GM12873 (cell line): ENCODE measurements around the gene SRSF4.

ENCODE experiments used
- TF ChIP-seq, protein P1 (sequence below): IDR thresholded peaks from 2 replicates; pipeline ENCODE4 v1.5.1; 2012; ENCODE audit warnings: low read depth, mild to moderate bottlenecking, moderate library complexity, low read length, control low read depth; ENCODE audit not compliant: insufficient read depth; ENCODE audit errors: missing control alignments

Gene SRSF4

GRCh38 chr1:29113413-29114117 is 68.1 kb downstream of the SRSF4 start:
- TF ChIP-seq, protein P1, sequence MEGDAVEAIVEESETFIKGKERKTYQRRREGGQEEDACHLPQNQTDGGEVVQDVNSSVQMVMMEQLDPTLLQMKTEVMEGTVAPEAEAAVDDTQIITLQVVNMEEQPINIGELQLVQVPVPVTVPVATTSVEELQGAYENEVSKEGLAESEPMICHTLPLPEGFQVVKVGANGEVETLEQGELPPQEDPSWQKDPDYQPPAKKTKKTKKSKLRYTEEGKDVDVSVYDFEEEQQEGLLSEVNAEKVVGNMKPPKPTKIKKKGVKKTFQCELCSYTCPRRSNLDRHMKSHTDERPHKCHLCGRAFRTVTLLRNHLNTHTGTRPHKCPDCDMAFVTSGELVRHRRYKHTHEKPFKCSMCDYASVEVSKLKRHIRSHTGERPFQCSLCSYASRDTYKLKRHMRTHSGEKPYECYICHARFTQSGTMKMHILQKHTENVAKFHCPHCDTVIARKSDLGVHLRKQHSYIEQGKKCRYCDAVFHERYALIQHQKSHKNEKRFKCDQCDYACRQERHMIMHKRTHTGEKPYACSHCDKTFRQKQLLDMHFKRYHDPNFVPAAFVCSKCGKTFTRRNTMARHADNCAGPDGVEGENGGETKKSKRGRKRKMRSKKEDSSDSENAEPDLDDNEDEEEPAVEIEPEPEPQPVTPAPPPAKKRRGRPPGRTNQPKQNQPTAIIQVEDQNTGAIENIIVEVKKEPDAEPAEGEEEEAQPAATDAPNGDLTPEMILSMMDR, result no peak

GRCh38 chr1:29112705-29113412 is 68.8 kb downstream of the SRSF4 start:
- TF ChIP-seq, protein P1, result no peak

DNA sequence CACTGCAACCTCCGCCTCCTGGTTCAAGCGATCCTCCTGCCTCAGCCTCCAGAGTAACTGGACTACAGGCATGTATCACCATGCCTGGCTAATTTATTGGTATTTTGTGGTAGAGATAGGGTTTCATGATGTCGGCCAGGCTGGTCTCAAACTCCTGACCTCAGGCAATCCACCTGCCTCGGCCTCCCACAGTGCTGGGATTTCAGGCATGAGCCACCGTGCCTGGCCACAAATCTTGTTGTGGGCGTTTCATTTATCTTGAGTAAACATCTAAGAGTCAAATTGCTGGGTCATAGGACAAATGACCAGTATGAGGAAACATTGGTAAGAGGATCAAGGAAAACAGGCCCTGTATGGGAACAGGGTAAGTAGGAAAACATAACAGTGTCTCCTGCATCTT is 75.9 kb downstream of the SRSF4 start:
- TF ChIP-seq, protein P1, result no peak

- TF ChIP-seq, protein P1, result no peak
Measured at GRCh38 chr1:29100487-29100886, 81.2 kb downstream of the SRSF4 start.

GRCh38 chr1:29099286-29099685 is 82.4 kb downstream of the SRSF4 start:
- TF ChIP-seq, protein P1, result no peak
